ENCODE results near the gene WDPCP. TPM values are rescaled to one million over a fixed set of nuclear protein-coding genes. Genes with fewer than 3 reads are reported as not detected.

The WDPCP gene, protein sequence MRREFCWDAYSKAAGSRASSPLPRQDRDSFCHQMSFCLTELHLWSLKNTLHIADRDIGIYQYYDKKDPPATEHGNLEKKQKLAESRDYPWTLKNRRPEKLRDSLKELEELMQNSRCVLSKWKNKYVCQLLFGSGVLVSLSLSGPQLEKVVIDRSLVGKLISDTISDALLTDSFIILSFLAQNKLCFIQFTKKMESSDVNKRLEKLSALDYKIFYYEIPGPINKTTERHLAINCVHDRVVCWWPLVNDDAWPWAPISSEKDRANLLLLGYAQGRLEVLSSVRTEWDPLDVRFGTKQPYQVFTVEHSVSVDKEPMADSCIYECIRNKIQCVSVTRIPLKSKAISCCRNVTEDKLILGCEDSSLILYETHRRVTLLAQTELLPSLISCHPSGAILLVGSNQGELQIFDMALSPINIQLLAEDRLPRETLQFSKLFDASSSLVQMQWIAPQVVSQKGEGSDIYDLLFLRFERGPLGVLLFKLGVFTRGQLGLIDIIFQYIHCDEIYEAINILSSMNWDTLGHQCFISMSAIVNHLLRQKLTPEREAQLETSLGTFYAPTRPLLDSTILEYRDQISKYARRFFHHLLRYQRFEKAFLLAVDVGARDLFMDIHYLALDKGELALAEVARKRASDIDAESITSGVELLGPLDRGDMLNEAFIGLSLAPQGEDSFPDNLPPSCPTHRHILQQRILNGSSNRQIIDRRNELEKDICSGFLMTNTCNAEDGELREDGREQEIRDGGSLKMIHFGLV
- 4.2 and 4.3 TPM in 2 replicates for total RNA-seq

DNA sequence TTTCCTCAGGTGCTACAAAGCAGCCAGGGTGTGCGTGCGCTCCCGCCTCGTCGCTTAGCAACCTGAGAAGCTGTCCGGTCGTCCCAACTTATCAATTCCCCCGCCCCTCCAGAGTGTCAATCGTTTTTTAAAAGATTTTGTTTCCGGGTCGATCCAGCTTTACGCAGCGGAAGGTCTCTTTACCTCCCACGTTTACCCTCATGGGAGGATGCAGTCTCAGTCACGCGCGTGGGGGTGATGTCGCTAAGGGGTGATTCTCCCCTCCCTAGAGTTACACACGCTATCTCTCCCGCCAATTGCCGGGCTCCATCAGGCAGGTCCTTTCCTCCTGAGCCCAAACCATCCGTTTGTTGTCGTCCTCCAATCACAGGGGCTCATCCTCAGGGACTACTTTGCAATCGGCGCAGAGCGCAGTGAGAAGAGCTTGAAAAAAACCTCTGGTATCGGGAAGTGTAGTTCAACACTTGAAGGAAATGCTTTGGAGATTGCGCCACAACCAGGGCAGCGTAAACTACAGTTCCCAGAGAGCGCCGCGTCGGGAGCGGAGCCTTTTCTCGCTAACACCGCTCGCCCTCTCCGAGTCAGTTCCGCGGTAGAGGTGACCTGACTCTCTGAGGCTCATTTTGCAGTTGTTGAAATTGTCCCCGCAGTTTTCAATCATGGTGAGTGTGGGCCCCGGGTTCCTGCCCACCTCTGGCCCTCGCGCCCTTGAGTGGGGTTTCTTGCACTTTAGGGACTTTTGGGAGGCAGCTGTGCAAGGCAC is at the start of gene WDPCP, which contains the start of gene MDH1:
WDPCP (minus strand) TSS at position 93 of the 763 bp plus-strand sequence. CDS start 206 bp downstream, outside the sequence.
MDH1 (plus strand) TSS at position 579 of the 763 bp plus-strand sequence; CDS start at position 660, 81 bp downstream.

Other genes with a start within 250 kb of the WDPCP start
- gene MDH1, start 486 bp upstream of the WDPCP start, total RNA-seq: 102 and 118 TPM in 2 replicates